WTC11 (cell line): ENCODE results near the gene WDR26. TPM values are rescaled to one million over a fixed set of nuclear protein-coding genes. Genes with fewer than 3 reads are reported as not detected.
A peak's percentile ranks its signal among the peaks of the same experiment; 100 is the strongest.

Experiments
- ARID4B ChIP-seq: sonication (generic); formaldehyde crosslinking; IDR thresholded peaks from 2 replicates; pipeline ENCODE4 v1.8.0; 2023; ENCODE audit warnings: missing genetic modification reagents, mild to moderate bottlenecking, borderline replicate concordance
- CBFB ChIP-seq: sonication (generic); formaldehyde crosslinking; IDR thresholded peaks from 2 replicates; pipeline ENCODE4 v1.8.1; 2022; ENCODE audit warnings: mild to moderate bottlenecking, low read depth, missing genetic modification reagents
- ETV6 ChIP-seq: sonication (generic); formaldehyde crosslinking; IDR thresholded peaks from 2 replicates; pipeline ENCODE4 v1.8.1; 2022; ENCODE audit warnings: mild to moderate bottlenecking, missing genetic modification reagents
- FOXK1 ChIP-seq: sonication (generic); formaldehyde crosslinking; IDR thresholded peaks from 2 replicates; pipeline ENCODE4 v1.8.0; 2022; ENCODE audit warnings: mild to moderate bottlenecking, moderate library complexity, missing genetic modification reagents
- FOXP1 ChIP-seq: sonication (generic); formaldehyde crosslinking; IDR thresholded peaks from 2 replicates; pipeline ENCODE4 v1.8.0; 2022; ENCODE audit warnings: missing genetic modification reagents, mild to moderate bottlenecking, moderate library complexity, borderline replicate concordance
- GABPB1 ChIP-seq: sonication (generic); formaldehyde crosslinking; IDR thresholded peaks from 2 replicates; pipeline ENCODE4 v1.8.1; 2023; ENCODE audit warnings: mild to moderate bottlenecking, missing genetic modification reagents
- KAT7 ChIP-seq: sonication (generic); formaldehyde crosslinking; IDR thresholded peaks from 2 replicates; pipeline ENCODE4 v1.8.1; 2023; ENCODE audit warnings: missing genetic modification reagents, mild to moderate bottlenecking, borderline replicate concordance
- MLX ChIP-seq: sonication (generic); formaldehyde crosslinking; IDR thresholded peaks from 2 replicates; pipeline ENCODE4 v1.8.1; 2023; ENCODE audit warnings: mild to moderate bottlenecking, missing genetic modification reagents, moderate library complexity
- MYBL2 ChIP-seq: sonication (generic); formaldehyde crosslinking; IDR thresholded peaks from 2 replicates; pipeline ENCODE4 v1.8.1; 2023; ENCODE audit warnings: mild to moderate bottlenecking, moderate library complexity, missing genetic modification reagents
- NFYB ChIP-seq: sonication (generic); formaldehyde crosslinking; conservative IDR thresholded peaks from 2 replicates; pipeline ENCODE4 v1.8.0; 2022; ENCODE audit warnings: low read depth, missing genetic modification reagents
- RELA ChIP-seq: sonication (generic); formaldehyde crosslinking; IDR thresholded peaks from 2 replicates; pipeline ENCODE4 v1.8.1; 2022; ENCODE audit warnings: missing genetic modification reagents, mild to moderate bottlenecking, borderline replicate concordance
- SMAD4 ChIP-seq: sonication (generic); formaldehyde crosslinking; IDR thresholded peaks from 2 replicates; pipeline ENCODE4 v1.8.0; 2022; ENCODE audit warnings: mild to moderate bottlenecking, missing genetic modification reagents
- SP1 ChIP-seq: sonication (generic); formaldehyde crosslinking; conservative IDR thresholded peaks from 2 replicates; pipeline ENCODE4 v1.8.1; 2022; ENCODE audit warnings: missing genetic modification reagents
- TEAD1 ChIP-seq: sonication (generic); formaldehyde crosslinking; IDR thresholded peaks from 2 replicates; pipeline ENCODE4 v1.8.0; 2022; ENCODE audit warnings: mild to moderate bottlenecking, missing genetic modification reagents
- TP53 ChIP-seq: sonication (generic); formaldehyde crosslinking; IDR thresholded peaks from 2 replicates; pipeline ENCODE4 v1.8.1; 2023; ENCODE audit warnings: mild to moderate bottlenecking, missing genetic modification reagents
- USF1 ChIP-seq: sonication (generic); formaldehyde crosslinking; IDR thresholded peaks from 2 replicates; pipeline ENCODE4 v1.8.0; 2022; ENCODE audit warnings: mild to moderate bottlenecking, missing genetic modification reagents
- ZNF232 ChIP-seq: sonication (generic); formaldehyde crosslinking; IDR thresholded peaks from 2 replicates; pipeline ENCODE4 v1.8.0; 2022; ENCODE audit warnings: mild to moderate bottlenecking, missing genetic modification reagents
- total RNA-seq: library from RNA; stranded (reverse); gene quantifications from 3 replicates; pipeline ENCODE4 v1.2.3, GENCODE V29; 2021
- TF ChIP-seq, protein P1 (sequence below): fragments of 250-450 bp; sonication (Bioruptor Pico); IDR thresholded peaks from 2 replicates; pipeline ENCODE4 v1.8.0; 2021; ENCODE audit warnings: mild to moderate bottlenecking
- TF ChIP-seq, protein P2 (sequence below): sonication (generic); formaldehyde crosslinking; IDR thresholded peaks from 2 replicates; pipeline ENCODE4 v1.8.1; 2023; ENCODE audit warnings: mild to moderate bottlenecking, moderate library complexity, missing genetic modification reagents

WDR26 gene
- total RNA-seq, 1 experiment from 2014 or later: 66.1 TPM

GRCh38 chr1:224356685-224357625 is 77.6 kb downstream of the WDR26 start, which contains the start of gene CNIH4 (continued):
- TF ChIP-seq ARID4B (peak; percentile 87; the same call in 1 of the 2 replicates), FOXP1 (CRISPR knock-in tag) (peak; percentile 90), FOXK1 (CRISPR knock-in tag) (peak; percentile 59; the same call in 1 of the 2 replicates), MLX (CRISPR knock-in tag) (no peak), RELA (CRISPR knock-in tag) (no peak), GABPB1 (CRISPR knock-in tag) (peak; percentile 0; the same call in 1 of the 2 replicates), TP53 (no peak), CBFB (CRISPR knock-in tag) (no peak), ETV6 (CRISPR knock-in tag) (peak; percentile 54; the same call in 1 of the 2 replicates), USF1 (CRISPR knock-in tag) (peak; percentile 50; the same call in 1 of the 2 replicates), ZNF232 (CRISPR knock-in tag) (peak; percentile 62; the same call in 1 of the 2 replicates), MYBL2 (CRISPR knock-in tag) (peak; percentile 38), SP1 (CRISPR knock-in tag) (peak; percentile 65), TEAD1 (CRISPR knock-in tag) (0 out of 2 replicates have a peak, but pooled peaks have one; percentile 17), NFYB (CRISPR knock-in tag) (peak; percentile 43; the same call in 1 of the 2 replicates), KAT7 (peak; percentile 60; the same call in 1 of the 2 replicates), SMAD4 (no peak)
- TF ChIP-seq, protein P1, sequence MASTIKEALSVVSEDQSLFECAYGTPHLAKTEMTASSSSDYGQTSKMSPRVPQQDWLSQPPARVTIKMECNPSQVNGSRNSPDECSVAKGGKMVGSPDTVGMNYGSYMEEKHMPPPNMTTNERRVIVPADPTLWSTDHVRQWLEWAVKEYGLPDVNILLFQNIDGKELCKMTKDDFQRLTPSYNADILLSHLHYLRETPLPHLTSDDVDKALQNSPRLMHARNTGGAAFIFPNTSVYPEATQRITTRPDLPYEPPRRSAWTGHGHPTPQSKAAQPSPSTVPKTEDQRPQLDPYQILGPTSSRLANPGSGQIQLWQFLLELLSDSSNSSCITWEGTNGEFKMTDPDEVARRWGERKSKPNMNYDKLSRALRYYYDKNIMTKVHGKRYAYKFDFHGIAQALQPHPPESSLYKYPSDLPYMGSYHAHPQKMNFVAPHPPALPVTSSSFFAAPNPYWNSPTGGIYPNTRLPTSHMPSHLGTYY (CRISPR knock-in tag): no peak
- TF ChIP-seq, protein P2, sequence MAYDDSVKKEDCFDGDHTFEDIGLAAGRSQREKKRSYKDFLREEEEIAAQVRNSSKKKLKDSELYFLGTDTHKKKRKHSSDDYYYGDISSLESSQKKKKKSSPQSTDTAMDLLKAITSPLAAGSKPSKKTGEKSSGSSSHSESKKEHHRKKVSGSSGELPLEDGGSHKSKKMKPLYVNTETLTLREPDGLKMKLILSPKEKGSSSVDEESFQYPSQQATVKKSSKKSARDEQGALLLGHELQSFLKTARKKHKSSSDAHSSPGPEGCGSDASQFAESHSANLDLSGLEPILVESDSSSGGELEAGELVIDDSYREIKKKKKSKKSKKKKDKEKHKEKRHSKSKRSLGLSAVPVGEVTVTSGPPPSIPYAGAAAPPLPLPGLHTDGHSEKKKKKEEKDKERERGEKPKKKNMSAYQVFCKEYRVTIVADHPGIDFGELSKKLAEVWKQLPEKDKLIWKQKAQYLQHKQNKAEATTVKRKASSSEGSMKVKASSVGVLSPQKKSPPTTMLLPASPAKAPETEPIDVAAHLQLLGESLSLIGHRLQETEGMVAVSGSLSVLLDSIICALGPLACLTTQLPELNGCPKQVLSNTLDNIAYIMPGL: peak; percentile 85
